Fibroblast of lung (primary cell): ENCODE measurements around the gene ZNRF1.

Experiments used
- CTCF ChIP-seq, 2 donors: IDR thresholded peaks in 1 of 2; conservative IDR thresholded peaks in 1 of 2; 1 replicate in 1 of 2; 2 replicates in 1 of 2; pipeline ENCODE4 v1.5.1; 2011 to 2012; ENCODE audit warnings: low read length in 2 of 2, control low read depth in 1 of 2, inconsistent platforms in 1 of 2, low read depth in 1 of 2, mild to moderate bottlenecking in 1 of 2
- EZH2 ChIP-seq: IDR thresholded peaks from 2 replicates; pipeline ENCODE4 v1.5.1; 2012; ENCODE audit warnings: low read length, control low read depth, mild to moderate bottlenecking; ENCODE audit errors: missing control alignments

- no peak for TF ChIP-seq EZH2
- TF ChIP-seq CTCF (conservative IDR thresholded peaks at IDR 0.05 in 1 of 2, IDR thresholded peaks at IDR 0.05 in 1 of 2; ENCODE audit: low read depth in 1 of 2, low read length in 2 of 2): no peak
These were observed 85.0 kb downstream of the ZNRF1 start for GRCh38 chr16:75083813-75084212.
